Stimulated activated effector memory CD8-positive, alpha-beta T cell treated with anti-CD3 and anti-CD28 coated beads, Interleukin-12 subunit alpha, Interleukin-12 subunit beta, amount 100 ng/mL, for 72 hours (primary cell): Measurements from ENCODE around the gene CEACAM1.
"Not testable (repeated sequence)": the region's sequence is repeated elsewhere in the genome, so short reads cannot be mapped to it uniquely, and the experiment has no call there.

Experiments used
- ATAC-seq: fragments of 150-1000 bp; cut with Tn5 transposase; 2 replicates; pipeline ENCODE4 v1.10.0; 2021
- DNase-seq, 2 donors: peaks; one replicate each; pipeline ENCODE4 v3.0.0; 2021 to 2022; ENCODE audit warnings: low spot score in 2 of 2
- H3K27ac Mint-ChIP-seq: one replicate; pipeline ENCODE4 v1.8.0; 2022; ENCODE audit warnings: mild to moderate bottlenecking, mixed read lengths
- H3K36me3 Mint-ChIP-seq: one replicate; pipeline ENCODE4 v1.8.0; 2022; ENCODE audit warnings: mild to moderate bottlenecking, mixed read lengths
- H3K4me1 Mint-ChIP-seq: one replicate; pipeline ENCODE4 v1.8.0; 2022; ENCODE audit warnings: mixed read lengths
- H3K4me3 Mint-ChIP-seq: one replicate; pipeline ENCODE4 v1.8.0; 2022; ENCODE audit warnings: mild to moderate bottlenecking, mixed read lengths
- H3K9me3 Mint-ChIP-seq: one replicate; pipeline ENCODE4 v1.8.0; 2022; ENCODE audit warnings: mixed read lengths

The CEACAM1 gene

GRCh38 chr19:42505066-42505465, 23.2 kb downstream of the CEACAM1 start:
- Mint-ChIP-seq H3K36me3 (no peaks in the 10 kb centered on the region), H3K4me1 (peaks cover 13% of the 10 kb centered on the region), H3K27ac (peak overlapping the region; percentile 33), H3K4me3 (no peak overlapping the region), H3K9me3 (no peaks in the 10 kb centered on the region)
- no peak for DNase-seq
- no peak for ATAC-seq

GRCh38 chr19:42501733-42502132, 26.5 kb downstream of the CEACAM1 start:
- peak overlapping the region; percentile 6 for H3K4me3 Mint-ChIP-seq

GRCh38 chr19:42501243-42501642, 27.0 kb downstream of the CEACAM1 start:
- H3K27ac Mint-ChIP-seq = peak overlapping the region; percentile 48
- DNase-seq, H3K36me3 Mint-ChIP-seq, ATAC-seq, H3K9me3 Mint-ChIP-seq: not testable (repeated sequence)
- H3K4me3 Mint-ChIP-seq = peak overlapping the region; percentile 6
- peaks cover 20% of the 10 kb centered on the region for H3K4me1 Mint-ChIP-seq

More at GRCh38 chr19:42501733-42502132, 26.5 kb downstream of the CEACAM1 start:
- ATAC-seq (peak; percentile 77), DNase-seq (no peak)
- Mint-ChIP-seq H3K9me3 (no peaks in the 10 kb centered on the region), H3K36me3 (no peaks in the 10 kb centered on the region), H3K4me1 (peaks cover 20% of the 10 kb centered on the region), H3K27ac (peak overlapping the region; percentile 48)

- no peak overlapping the region for H3K4me3 Mint-ChIP-seq
- no peaks in the 10 kb centered on the region for H3K36me3 Mint-ChIP-seq
- no peaks in the 10 kb centered on the region for H3K9me3 Mint-ChIP-seq
- peaks cover 13% of the 10 kb centered on the region for H3K4me1 Mint-ChIP-seq
- DNase-seq = no peak
- H3K27ac Mint-ChIP-seq = peak overlapping the region; percentile 51
- no peak for ATAC-seq
These were observed 30.0 kb downstream of the CEACAM1 start for GRCh38 chr19:42498169-42498757.

DNA sequence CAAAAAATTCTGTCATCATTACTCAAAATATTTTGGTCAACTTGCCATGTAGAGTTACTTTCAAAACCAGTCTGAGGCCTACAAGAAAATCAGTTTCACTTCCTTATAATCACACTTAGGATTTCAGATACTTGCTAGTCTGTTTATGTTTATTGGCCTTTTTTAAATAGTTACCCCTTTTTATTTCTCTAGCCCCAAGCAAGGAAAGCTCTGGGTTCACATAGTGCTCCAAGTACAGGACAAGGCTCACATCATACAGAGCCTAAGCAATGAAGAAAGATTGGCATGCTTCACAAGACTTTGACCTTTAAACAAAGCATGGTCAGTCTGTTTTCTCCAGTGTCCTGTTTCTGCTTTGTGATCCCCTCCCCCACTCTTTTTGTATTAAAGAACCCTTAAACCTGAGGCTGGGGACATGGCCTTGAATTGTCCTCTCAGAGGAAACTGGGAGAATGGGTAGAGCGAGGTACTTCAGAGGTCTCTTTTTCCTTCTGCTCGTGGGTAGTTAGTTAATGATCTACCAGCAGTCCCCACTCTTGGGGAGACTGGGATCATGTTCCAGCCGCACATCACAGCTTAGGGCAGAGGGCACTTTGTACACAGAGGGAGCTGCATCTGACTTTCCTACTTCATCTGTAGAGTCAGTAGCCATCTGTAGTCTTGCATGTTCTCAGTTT, 30.7 kb downstream of the CEACAM1 start:
- Mint-ChIP-seq H3K9me3 (no peaks in the 10 kb centered on the region), H3K4me1 (peaks cover 13% of the 10 kb centered on the region), H3K27ac (no peak overlapping the region), H3K4me3 (no peak overlapping the region), H3K36me3 (no peaks in the 10 kb centered on the region)
- no peak for DNase-seq
- no peak for ATAC-seq

DNA sequence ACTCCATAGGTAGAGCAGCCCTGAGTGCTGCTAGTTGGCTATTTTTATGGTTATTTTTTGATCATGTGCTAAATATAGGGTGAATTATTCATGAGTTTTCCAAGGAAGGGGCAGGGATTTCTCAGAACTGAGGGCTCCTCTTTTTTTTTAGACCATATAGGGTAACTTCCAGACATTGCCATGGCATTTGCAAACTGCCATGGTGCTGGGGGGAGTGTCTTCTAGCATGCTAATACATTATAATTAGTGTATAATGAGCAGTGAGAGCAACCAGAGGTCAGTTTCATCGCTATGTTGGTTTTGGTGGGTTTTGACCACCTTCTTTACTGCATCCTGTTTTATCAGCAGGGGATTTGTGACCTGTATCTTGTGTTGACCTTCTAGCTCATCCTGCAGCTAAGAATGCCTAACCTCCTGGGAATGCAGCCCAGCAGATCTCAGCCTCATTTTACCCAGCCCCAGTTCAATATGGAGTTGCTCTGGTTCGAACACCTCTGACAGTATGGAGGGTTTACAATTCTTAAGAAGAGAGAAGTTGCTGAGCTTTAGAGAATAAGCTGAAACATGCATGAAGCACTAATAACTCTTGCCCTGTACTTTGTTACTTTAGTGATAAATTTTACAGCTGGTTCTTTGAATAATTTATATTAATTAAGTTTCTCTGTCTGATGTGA, 31.7 kb downstream of the CEACAM1 start:
- no peaks in the 10 kb centered on the region for H3K36me3 Mint-ChIP-seq
- peaks cover 7% of the 10 kb centered on the region for H3K4me1 Mint-ChIP-seq
- H3K9me3 Mint-ChIP-seq = no peaks in the 10 kb centered on the region
- ATAC-seq = no peak
- H3K4me3 Mint-ChIP-seq = no peak overlapping the region
- no peak overlapping the region for H3K27ac Mint-ChIP-seq
- no peak for DNase-seq

DNA sequence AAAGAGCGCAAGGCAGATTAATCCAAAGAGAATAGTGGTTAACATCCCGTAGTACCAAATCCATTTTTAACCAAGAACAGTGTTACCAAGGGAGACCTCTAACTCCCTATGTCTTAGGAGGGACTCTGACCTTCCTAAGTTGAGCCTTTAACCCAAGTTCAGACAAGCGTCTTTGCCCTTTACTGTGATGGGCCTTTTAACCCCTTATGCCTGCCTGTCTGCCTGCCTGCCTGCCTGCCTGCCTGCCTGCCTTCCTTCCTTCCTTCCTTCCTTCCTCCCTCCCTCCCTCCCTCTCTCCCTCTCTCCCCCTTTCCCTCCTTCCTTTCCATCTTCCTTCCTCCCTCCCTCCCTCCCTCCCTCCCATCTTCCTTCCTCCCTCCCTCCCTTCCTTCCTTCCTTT, 32.6 kb downstream of the CEACAM1 start:
- DNase-seq = no peak
- H3K4me3 Mint-ChIP-seq = no peak overlapping the region
- H3K9me3 Mint-ChIP-seq = no peaks in the 10 kb centered on the region
- no peak overlapping the region for H3K27ac Mint-ChIP-seq
- H3K4me1 Mint-ChIP-seq = peaks cover 7% of the 10 kb centered on the region
- no peak for ATAC-seq
- no peaks in the 10 kb centered on the region for H3K36me3 Mint-ChIP-seq

DNA sequence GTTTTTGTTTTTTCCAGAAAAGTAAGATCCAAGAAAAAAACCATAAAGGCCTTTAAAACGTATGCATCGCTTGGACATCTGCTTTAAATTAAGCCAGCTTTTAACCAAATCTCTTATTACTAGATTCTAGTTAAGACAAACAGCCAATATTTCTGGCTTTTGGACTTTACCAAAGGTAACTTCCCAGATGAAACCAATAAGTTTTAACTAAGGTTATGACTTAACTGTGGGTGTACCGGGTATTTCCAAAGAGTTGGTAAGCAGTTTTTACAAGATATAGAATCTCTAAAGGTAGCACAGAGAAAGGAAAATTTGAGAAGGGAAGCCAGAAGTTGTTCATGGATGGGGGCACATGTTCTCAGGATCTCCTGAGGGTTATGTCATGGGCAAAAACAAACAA, 34.0 kb downstream of the CEACAM1 start:
- H3K4me1 Mint-ChIP-seq = peaks cover 7% of the 10 kb centered on the region
- no peak for DNase-seq
- H3K4me3 Mint-ChIP-seq = no peak overlapping the region
- no peak for ATAC-seq
- no peaks in the 10 kb centered on the region for H3K9me3 Mint-ChIP-seq
- no peaks in the 10 kb centered on the region for H3K36me3 Mint-ChIP-seq
- H3K27ac Mint-ChIP-seq = no peak overlapping the region

- ATAC-seq = no peak
- no peak for DNase-seq
These were observed 39.3 kb downstream of the CEACAM1 start for GRCh38 chr19:42488783-42489521.

GRCh38 chr19:42487798-42488178, 40.5 kb downstream of the CEACAM1 start:
- ATAC-seq (no peak), DNase-seq (no peak)
- no peak overlapping the region for H3K4me3 Mint-ChIP-seq

More at GRCh38 chr19:42488783-42489521, 39.3 kb downstream of the CEACAM1 start:
- Mint-ChIP-seq H3K36me3 (no peaks in the 10 kb centered on the region), H3K4me1 (peaks cover 11% of the 10 kb centered on the region), H3K4me3 (no peak overlapping the region), H3K9me3 (no peaks in the 10 kb centered on the region), H3K27ac (no peak overlapping the region)

GRCh38 chr19:42487032-42487797, 41.1 kb downstream of the CEACAM1 start:
- DNase-seq = no peak
- Mint-ChIP-seq H3K36me3 (no peaks in the 10 kb centered on the region), H3K9me3 (no peaks in the 10 kb centered on the region), H3K27ac (no peak overlapping the region), H3K4me1 (peaks cover 17% of the 10 kb centered on the region), H3K4me3 (no peak overlapping the region)
- peak; percentile 53 for ATAC-seq

More at GRCh38 chr19:42487798-42488178, 40.5 kb downstream of the CEACAM1 start:
- Mint-ChIP-seq H3K27ac (no peak overlapping the region), H3K4me1 (peaks cover 17% of the 10 kb centered on the region), H3K36me3 (no peaks in the 10 kb centered on the region), H3K9me3 (no peaks in the 10 kb centered on the region)

GRCh38 chr19:42485036-42485435, 43.2 kb downstream of the CEACAM1 start:
- not testable (repeated sequence) for DNase-seq, H3K9me3 Mint-ChIP-seq, H3K4me3 Mint-ChIP-seq, ATAC-seq, H3K36me3 Mint-ChIP-seq, H3K27ac Mint-ChIP-seq
- peaks cover 33% of the 10 kb centered on the region for H3K4me1 Mint-ChIP-seq

DNA sequence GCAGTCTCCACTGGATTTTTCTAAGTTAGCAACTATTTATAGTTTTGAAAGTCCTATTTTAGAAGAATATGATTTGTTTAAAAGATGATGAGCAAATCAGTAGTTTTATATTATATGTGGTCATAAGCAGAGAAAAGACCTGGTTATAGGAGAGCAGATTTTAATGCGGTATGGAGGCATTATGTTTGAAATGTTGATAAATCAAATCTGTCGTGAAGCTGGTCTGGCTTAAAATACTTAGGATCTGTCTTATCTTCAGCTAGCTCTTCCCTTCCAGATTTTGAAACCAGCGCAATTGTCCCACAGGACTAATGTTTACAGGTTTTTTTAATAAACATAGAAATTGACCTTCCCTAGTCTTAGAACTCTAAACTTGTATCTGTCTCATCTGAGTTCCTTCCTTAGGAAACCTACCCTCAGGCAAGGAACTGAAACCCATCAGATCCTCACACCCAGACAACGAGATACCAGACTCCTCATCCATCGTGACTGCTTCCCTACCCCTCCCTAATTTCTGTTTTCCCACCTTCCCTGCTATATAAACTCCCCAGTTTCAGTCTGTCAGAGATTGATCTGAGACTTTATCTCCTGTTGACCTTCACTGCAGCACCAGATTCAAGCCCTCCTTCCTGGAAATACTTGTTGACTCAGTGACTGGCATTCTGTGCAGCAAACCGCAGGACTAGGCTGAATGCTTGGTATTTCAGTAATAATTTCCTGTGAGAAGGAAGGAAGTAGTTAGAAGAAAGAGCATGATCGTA, 47.8 kb downstream of the CEACAM1 start:
- peak overlapping the region; percentile 20 for H3K4me3 Mint-ChIP-seq
- no peaks in the 10 kb centered on the region for H3K9me3 Mint-ChIP-seq
- DNase-seq (no peak), ATAC-seq (peak; percentile 71)
- peaks cover 32% of the 10 kb centered on the region for H3K4me1 Mint-ChIP-seq
- H3K36me3 Mint-ChIP-seq = no peaks in the 10 kb centered on the region
- H3K27ac Mint-ChIP-seq = peak overlapping the region; percentile 67

GRCh38 chr19:42479736-42480135, 48.5 kb downstream of the CEACAM1 start:
- Mint-ChIP-seq H3K4me1 (peaks cover 32% of the 10 kb centered on the region), H3K27ac (no peak overlapping the region), H3K9me3 (no peaks in the 10 kb centered on the region), H3K36me3 (no peaks in the 10 kb centered on the region), H3K4me3 (no peak overlapping the region)
- DNase-seq = no peak
- ATAC-seq = no peak
